ENCODE measurements around the gene RIMBP2.

The RIMBP2 gene

GRCh38 chr12:130737731-130738130, 21.6 kb upstream of the RIMBP2 start:
- DNase-seq (ENCODE audit: low read depth, low spot score): no peak

- DNase-seq (ENCODE audit: low read depth, low spot score): no peak
Measured at GRCh38 chr12:130729344-130729743, 13.2 kb upstream of the RIMBP2 start.

- no peak for DNase-seq (ENCODE audit: low read depth, low spot score)
Measured at GRCh38 chr12:130728158-130729058, 12.3 kb upstream of the RIMBP2 start.

- no peak for DNase-seq (ENCODE audit: low read depth, low spot score)
Measured at GRCh38 chr12:130719263-130719859, 3.3 kb upstream of the RIMBP2 start.

- DNase-seq (ENCODE audit: low read depth, low spot score): no peak
Measured at GRCh38 chr12:130717752-130718151, 1.7 kb upstream of the RIMBP2 start.

GRCh38 chr12:130716969-130717366, 869 bp upstream of the RIMBP2 start:
- DNase-seq (ENCODE audit: low read depth, low spot score): no peak

GRCh38 chr12:130715150-130715997, 725 bp downstream of the RIMBP2 start:
- DNase-seq (ENCODE audit: low read depth, low spot score): no peak

GRCh38 chr12:130714591-130715149, 1.4 kb downstream of the RIMBP2 start:
- no peak for DNase-seq (ENCODE audit: low read depth, low spot score)

- no peak for DNase-seq (ENCODE audit: low read depth, low spot score)
Measured at GRCh38 chr12:130714091-130714590, 2.0 kb downstream of the RIMBP2 start.

- DNase-seq (ENCODE audit: low read depth, low spot score): no peak
Measured at GRCh38 chr12:130713581-130713991, 2.5 kb downstream of the RIMBP2 start.

GRCh38 chr12:130712346-130713065, 3.6 kb downstream of the RIMBP2 start:
- no peak for DNase-seq (ENCODE audit: low read depth, low spot score)

- no peak for DNase-seq (ENCODE audit: low read depth, low spot score)
Measured at GRCh38 chr12:130711756-130712155, 4.3 kb downstream of the RIMBP2 start.

- DNase-seq (ENCODE audit: low read depth, low spot score): no peak
Measured at GRCh38 chr12:130710733-130711080, 5.4 kb downstream of the RIMBP2 start.

GRCh38 chr12:130709971-130710732, 5.9 kb downstream of the RIMBP2 start:
- DNase-seq (ENCODE audit: low read depth, low spot score): no peak

GRCh38 chr12:130709151-130709970, 6.7 kb downstream of the RIMBP2 start:
- DNase-seq (ENCODE audit: low read depth, low spot score): no peak

- no peak for DNase-seq (ENCODE audit: low read depth, low spot score)
Measured at GRCh38 chr12:130708648-130709047, 7.5 kb downstream of the RIMBP2 start.

- no peak for DNase-seq (ENCODE audit: low read depth, low spot score)
Measured at GRCh38 chr12:130707571-130707891, 8.6 kb downstream of the RIMBP2 start.

- no peak for DNase-seq (ENCODE audit: low read depth, low spot score)
Measured at GRCh38 chr12:130706885-130707570, 9.1 kb downstream of the RIMBP2 start.

- no peak for DNase-seq (ENCODE audit: low read depth, low spot score)
Measured at GRCh38 chr12:130706311-130706710, 9.8 kb downstream of the RIMBP2 start.
